HUES6 (cell line): Measurements from ENCODE around the gene ABCG5.

Experiments used
- H3K27ac ChIP-seq: 2 replicates; pipeline ENCODE4 v1.7.0; 2013; ENCODE audit warnings: low read depth, mild to moderate bottlenecking, low read length, inconsistent platforms
- H3K27me3 ChIP-seq: 2 replicates; pipeline ENCODE4 v1.6.1; 2013; ENCODE audit warnings: low read length; ENCODE audit not compliant: control insufficient read depth, insufficient read depth
- H3K36me3 ChIP-seq: 2 replicates; pipeline ENCODE4 v1.6.1; 2013; ENCODE audit warnings: low read length; ENCODE audit not compliant: control insufficient read depth, insufficient read depth
- H3K4me1 ChIP-seq: 2 replicates; pipeline ENCODE4 v1.6.1; 2013; ENCODE audit warnings: low read length; ENCODE audit not compliant: control insufficient read depth, insufficient read depth
- H3K4me3 ChIP-seq: 2 replicates; pipeline ENCODE4 v1.5.1; 2013; ENCODE audit warnings: low read depth, low read length
- H3K9ac ChIP-seq: one replicate; pipeline ENCODE4 v1.6.1; 2013; ENCODE audit warnings: mild to moderate bottlenecking, low read length
- H3K9me3 ChIP-seq: 2 replicates; pipeline ENCODE4 v1.6.1; 2013; ENCODE audit warnings: low read depth, low read length; ENCODE audit not compliant: control insufficient read depth, insufficient read depth

ABCG5 gene

GRCh38 chr2:43838560-43839267 lies at the start of gene ABCG5, which contains the start of gene ABCG8:
TSS of gene ABCG5 (minus strand) at chr2:43838839. CDS start at chr2:43838679, 160 bp downstream.
TSS of gene ABCG8 (plus strand) at chr2:43838971. CDS start at chr2:43839054, 83 bp downstream.
- no peak within 1 kb of the TSS for H3K27ac ChIP-seq
- H3K27me3 ChIP-seq: no peaks in the 10 kb centered on the region
- no peak within 1 kb of the TSS for H3K4me3 ChIP-seq
- H3K4me1 ChIP-seq: no peaks in the 10 kb centered on the region
- H3K9me3 ChIP-seq: no peaks in the 10 kb centered on the region
- no peak within 1 kb of the TSS for H3K9ac ChIP-seq
- no peaks in the 10 kb centered on the region for H3K36me3 ChIP-seq

DNA sequence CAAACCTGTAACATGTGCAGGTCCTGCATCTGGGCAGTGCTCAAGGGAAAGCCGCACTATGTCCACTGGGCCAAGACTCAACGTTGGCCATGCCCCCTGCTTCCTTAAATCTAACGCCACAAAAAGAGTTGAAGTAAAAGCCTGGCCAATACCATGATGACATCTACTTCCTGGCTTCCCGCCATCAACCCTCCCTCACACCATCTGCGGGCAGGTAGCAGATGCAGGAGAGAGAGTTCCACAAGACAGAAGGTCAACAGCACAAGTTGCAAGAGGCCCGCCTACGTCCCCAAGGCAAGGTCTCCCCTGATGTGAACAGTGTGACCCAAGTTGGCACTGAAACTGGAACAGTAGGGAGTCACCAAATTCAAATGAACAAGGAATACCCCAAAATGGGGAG lies 48.5 kb upstream of the ABCG5 start:
- Histone ChIP-seq H3K9ac (no peak overlapping the region), H3K4me1 (no peaks in the 10 kb centered on the region), H3K27me3 (no peaks in the 10 kb centered on the region), H3K4me3 (no peak overlapping the region), H3K36me3 (peaks cover 64% of the 10 kb centered on the region), H3K9me3 (no peaks in the 10 kb centered on the region), H3K27ac (no peak overlapping the region)

- no peak overlapping the region for H3K4me3 ChIP-seq
- H3K9me3 ChIP-seq: no peaks in the 10 kb centered on the region
- no peaks in the 10 kb centered on the region for H3K4me1 ChIP-seq
- no peaks in the 10 kb centered on the region for H3K27me3 ChIP-seq
- H3K9ac ChIP-seq: no peak overlapping the region
- no peak overlapping the region for H3K27ac ChIP-seq
- H3K36me3 ChIP-seq: peaks cover 44% of the 10 kb centered on the region
Observed at GRCh38 chr2:43885132-43885632, 46.5 kb upstream of the ABCG5 start.

- H3K36me3 ChIP-seq: peaks cover 39% of the 10 kb centered on the region
- H3K4me1 ChIP-seq: no peaks in the 10 kb centered on the region
- H3K9me3 ChIP-seq: no peaks in the 10 kb centered on the region
- H3K9ac ChIP-seq: no peak overlapping the region
- H3K27me3 ChIP-seq: no peaks in the 10 kb centered on the region
- H3K4me3 ChIP-seq: no peak overlapping the region
- no peak overlapping the region for H3K27ac ChIP-seq
Observed at GRCh38 chr2:43884689-43885088, 46.0 kb upstream of the ABCG5 start.

DNA sequence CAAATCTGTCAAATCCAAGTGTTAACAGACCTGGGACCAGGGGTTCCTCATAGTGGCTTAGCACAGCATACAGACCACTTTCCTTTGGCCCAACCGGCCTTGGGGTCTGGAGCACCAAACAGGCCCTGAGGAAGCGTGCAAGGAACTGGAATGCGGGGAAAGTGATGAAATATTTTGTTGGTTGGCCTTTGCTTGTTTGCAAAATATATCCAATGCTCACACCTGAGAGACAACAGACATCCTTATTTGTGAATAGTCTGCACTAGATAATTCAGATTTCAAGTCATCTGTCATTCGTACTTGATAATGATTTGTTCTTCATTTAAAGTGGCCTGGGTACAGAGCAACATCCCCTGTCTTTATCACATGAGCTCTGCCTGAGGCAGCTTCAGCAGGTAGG lies 43.7 kb upstream of the ABCG5 start:
- Histone ChIP-seq H3K4me1 (peaks cover 4% of the 10 kb centered on the region; the same call in 1 of the 2 replicates), H3K27ac (no peak overlapping the region), H3K4me3 (no peak overlapping the region)

GRCh38 chr2:43880952-43881351 lies 42.3 kb upstream of the ABCG5 start:
- H3K4me1 ChIP-seq: peaks cover 4% of the 10 kb centered on the region; the same call in 1 of the 2 replicates
- no peak overlapping the region for H3K9ac ChIP-seq
- no peak overlapping the region for H3K4me3 ChIP-seq
- no peaks in the 10 kb centered on the region for H3K9me3 ChIP-seq
- no peaks in the 10 kb centered on the region for H3K27me3 ChIP-seq
- H3K27ac ChIP-seq: no peak overlapping the region
- peaks cover 5% of the 10 kb centered on the region for H3K36me3 ChIP-seq

More for the DNA sequence above, 43.7 kb upstream of the ABCG5 start:
- H3K9ac ChIP-seq: no peak overlapping the region
- H3K36me3 ChIP-seq: peaks cover 15% of the 10 kb centered on the region
- H3K9me3 ChIP-seq: no peaks in the 10 kb centered on the region
- H3K27me3 ChIP-seq: no peaks in the 10 kb centered on the region

DNA sequence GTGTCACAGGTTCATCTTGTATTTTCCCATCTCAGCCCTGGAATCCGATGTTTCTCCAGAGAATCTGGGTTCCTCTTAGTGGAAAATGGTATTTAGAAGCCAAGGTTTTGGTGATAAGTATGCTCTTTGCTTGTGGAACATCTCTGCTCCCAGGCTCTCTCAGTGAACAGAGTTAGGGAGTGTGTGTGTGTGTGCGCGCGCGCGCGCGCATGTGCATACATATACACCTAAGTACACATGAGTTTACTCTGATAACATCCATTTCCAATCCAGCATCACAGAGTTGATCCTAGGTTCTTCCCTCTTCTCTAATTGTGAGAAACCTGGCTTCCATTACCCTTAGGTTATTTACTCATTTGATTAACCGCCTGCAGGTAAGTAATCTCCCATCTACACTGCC lies 41.8 kb upstream of the ABCG5 start:
- Histone ChIP-seq H3K9me3 (no peaks in the 10 kb centered on the region), H3K27me3 (no peaks in the 10 kb centered on the region), H3K36me3 (peaks cover 4% of the 10 kb centered on the region), H3K27ac (no peak overlapping the region), H3K9ac (no peak overlapping the region), H3K4me1 (peaks cover 4% of the 10 kb centered on the region; the same call in 1 of the 2 replicates), H3K4me3 (no peak overlapping the region)

DNA sequence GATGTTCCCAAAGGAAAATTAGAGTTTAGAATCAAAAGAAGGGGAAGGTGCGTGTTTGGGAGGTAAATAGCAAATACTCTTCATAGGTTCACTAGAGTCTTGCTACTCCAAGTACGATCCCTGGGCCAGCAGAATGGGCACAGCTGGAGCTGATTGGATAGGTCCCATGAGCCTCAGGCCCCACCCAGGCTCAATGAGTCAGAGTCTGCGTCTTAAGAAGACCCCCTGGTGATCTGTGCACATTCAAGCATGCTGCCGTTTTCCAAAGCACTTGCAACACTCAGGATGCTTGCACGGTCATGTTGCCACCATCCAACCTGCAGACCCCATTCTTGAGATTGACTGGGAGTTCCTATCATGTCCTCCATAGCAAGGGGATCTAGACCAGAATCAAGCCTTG lies 40.6 kb upstream of the ABCG5 start:
- Histone ChIP-seq H3K9ac (no peak overlapping the region), H3K27me3 (no peaks in the 10 kb centered on the region), H3K36me3 (no peaks in the 10 kb centered on the region), H3K4me1 (peaks cover 4% of the 10 kb centered on the region; the same call in 1 of the 2 replicates), H3K4me3 (no peak overlapping the region), H3K27ac (no peak overlapping the region), H3K9me3 (no peaks in the 10 kb centered on the region)

DNA sequence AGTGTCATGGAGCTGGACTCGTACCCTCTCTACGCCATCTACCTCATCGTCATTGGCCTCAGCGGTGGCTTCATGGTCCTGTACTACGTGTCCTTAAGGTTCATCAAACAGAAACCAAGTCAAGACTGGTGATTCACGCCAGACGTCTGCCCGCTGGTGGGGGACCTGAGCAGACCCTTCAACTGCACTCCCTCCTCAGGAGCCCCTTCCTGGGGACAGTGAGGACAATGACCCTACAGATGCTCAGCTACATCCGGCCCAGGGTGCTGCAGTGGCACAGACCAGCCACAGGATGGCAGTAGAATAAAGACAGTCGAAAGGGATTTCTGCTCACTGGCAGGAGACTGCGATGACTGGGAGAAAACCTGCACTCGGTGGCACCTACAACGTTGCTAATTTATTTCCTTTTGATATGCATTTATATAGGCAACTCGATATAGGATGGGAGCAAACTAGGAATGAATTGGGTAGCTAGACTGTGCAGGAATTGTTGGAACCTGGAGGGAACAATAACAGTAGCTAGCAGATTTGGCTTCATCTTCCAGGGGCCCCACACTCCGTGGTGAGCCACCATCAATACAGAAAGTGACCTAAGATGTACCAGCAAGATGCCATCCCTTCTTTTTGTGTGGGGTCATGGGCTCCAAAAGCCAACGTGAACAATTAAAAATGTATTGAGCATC lies 39.3 kb upstream of the ABCG5 start:
- no peak overlapping the region for H3K4me3 ChIP-seq

GRCh38 chr2:43874776-43875451 lies 36.3 kb upstream of the ABCG5 start:
- Histone ChIP-seq H3K27me3 (peaks cover 8% of the 10 kb centered on the region), H3K36me3 (no peaks in the 10 kb centered on the region), H3K4me3 (no peak overlapping the region), H3K27ac (no peak overlapping the region), H3K9ac (no peak overlapping the region), H3K9me3 (no peaks in the 10 kb centered on the region), H3K4me1 (peaks cover 4% of the 10 kb centered on the region; the same call in 1 of the 2 replicates)

More for the DNA sequence above, 39.3 kb upstream of the ABCG5 start:
- no peaks in the 10 kb centered on the region for H3K9me3 ChIP-seq
- H3K27me3 ChIP-seq: no peaks in the 10 kb centered on the region; the same call in 1 of the 2 replicates
- H3K36me3 ChIP-seq: no peaks in the 10 kb centered on the region
- no peak overlapping the region for H3K27ac ChIP-seq
- H3K9ac ChIP-seq: no peak overlapping the region
- H3K4me1 ChIP-seq: peaks cover 4% of the 10 kb centered on the region; the same call in 1 of the 2 replicates
